Hematopoietic multipotent progenitor cell treated with erythropoietin and hydrocortisone succinate and interleukin-3 and kit ligand, for 8 days (in vitro differentiated cells): ENCODE data around the gene PROSER2.
"Not testable (repeated sequence)": the region's sequence is repeated elsewhere in the genome, so short reads cannot be mapped to it uniquely, and the experiment has no call there.

Experiments
- DNase-seq: peaks from one replicate; pipeline ENCODE4 v3.0.0-alpha.2; 2015

PROSER2 gene

GRCh38 chr10:11837372-11838161 lies 14.4 kb downstream of the PROSER2 start:
- DNase-seq = no peak

GRCh38 chr10:11838298-11838852 lies 15.2 kb downstream of the PROSER2 start:
- no peak for DNase-seq

- no peak for DNase-seq
Measured at GRCh38 chr10:11841375-11841774, 18.2 kb downstream of the PROSER2 start.

- no peak for DNase-seq
Measured at GRCh38 chr10:11842411-11842810, 19.3 kb downstream of the PROSER2 start.

GRCh38 chr10:11845113-11845512 lies 22.0 kb downstream of the PROSER2 start:
- no peak for DNase-seq

GRCh38 chr10:11846542-11846941 lies 23.4 kb downstream of the PROSER2 start:
- no peak for DNase-seq

- no peak for DNase-seq
Measured at GRCh38 chr10:11849277-11849676, 26.1 kb downstream of the PROSER2 start.

GRCh38 chr10:11849911-11850310 lies 26.8 kb downstream of the PROSER2 start:
- DNase-seq = no peak

- DNase-seq = no peak
Measured at GRCh38 chr10:11851910-11852309, 28.8 kb downstream of the PROSER2 start.

GRCh38 chr10:11852637-11853036 lies 29.5 kb downstream of the PROSER2 start:
- DNase-seq = not testable (repeated sequence)

- peak; percentile 24 for DNase-seq
Measured at GRCh38 chr10:11853468-11853867, 30.3 kb downstream of the PROSER2 start.

GRCh38 chr10:11854301-11854700 lies 31.1 kb downstream of the PROSER2 start:
- no peak for DNase-seq

GRCh38 chr10:11856089-11856488 lies 32.9 kb downstream of the PROSER2 start:
- DNase-seq = no peak

GRCh38 chr10:11856678-11857077 lies 33.5 kb downstream of the PROSER2 start:
- no peak for DNase-seq

GRCh38 chr10:11858093-11858492 lies 34.9 kb downstream of the PROSER2 start:
- DNase-seq = no peak

GRCh38 chr10:11861341-11861740 lies 38.2 kb downstream of the PROSER2 start:
- DNase-seq = no peak

- DNase-seq = no peak
Measured at GRCh38 chr10:11861811-11862428, 38.8 kb downstream of the PROSER2 start.

- peak; percentile 57 for DNase-seq
Measured at GRCh38 chr10:11863353-11864109, 40.4 kb downstream of the PROSER2 start.

GRCh38 chr10:11864727-11865126 lies 41.6 kb downstream of the PROSER2 start:
- no peak for DNase-seq

- no peak for DNase-seq
Measured at GRCh38 chr10:11865561-11865960, 42.4 kb downstream of the PROSER2 start.

- DNase-seq = no peak
Measured at GRCh38 chr10:11866199-11866925, 43.2 kb downstream of the PROSER2 start.

GRCh38 chr10:11869219-11869618 lies 46.1 kb downstream of the PROSER2 start:
- no peak for DNase-seq
